ENCODE measurements around the gene CHPF.

GRCh38 chr2:219545943-219546352 lies 2.3 kb upstream of the CHPF start:
- TF ChIP-seq POLR2AphosphoS5 (IDR thresholded peaks at IDR 0.05; ENCODE audit: low read depth, low read length) = no peak
- TF ChIP-seq CTCF (IDR thresholded peaks at IDR 0.05) = no peak
- TF ChIP-seq REST (IDR thresholded peaks at IDR 0.05; ENCODE audit: insufficient read depth in 1 of 2, low read depth in 2 of 2, low read length in 1 of 2) = no peak

Data from Panc1 (cell line).